HG03066 (cell line): ENCODE measurements around the gene GNG12.

Experiments used
- ATAC-seq: cut with Tn5 transposase; IDR thresholded peaks from one replicate; pipeline ENCODE4 v1.9.1; 2021; ENCODE audit warnings: low read depth; ENCODE audit not compliant: unreplicated experiment

The GNG12 gene

GRCh38 chr1:67832737-67833601, at the start of gene GNG12:
GNG12 (minus strand) TSS chr1:67833467; CDS start chr1:67707686, 125,781 bp downstream.
- no peak for ATAC-seq

DNA sequence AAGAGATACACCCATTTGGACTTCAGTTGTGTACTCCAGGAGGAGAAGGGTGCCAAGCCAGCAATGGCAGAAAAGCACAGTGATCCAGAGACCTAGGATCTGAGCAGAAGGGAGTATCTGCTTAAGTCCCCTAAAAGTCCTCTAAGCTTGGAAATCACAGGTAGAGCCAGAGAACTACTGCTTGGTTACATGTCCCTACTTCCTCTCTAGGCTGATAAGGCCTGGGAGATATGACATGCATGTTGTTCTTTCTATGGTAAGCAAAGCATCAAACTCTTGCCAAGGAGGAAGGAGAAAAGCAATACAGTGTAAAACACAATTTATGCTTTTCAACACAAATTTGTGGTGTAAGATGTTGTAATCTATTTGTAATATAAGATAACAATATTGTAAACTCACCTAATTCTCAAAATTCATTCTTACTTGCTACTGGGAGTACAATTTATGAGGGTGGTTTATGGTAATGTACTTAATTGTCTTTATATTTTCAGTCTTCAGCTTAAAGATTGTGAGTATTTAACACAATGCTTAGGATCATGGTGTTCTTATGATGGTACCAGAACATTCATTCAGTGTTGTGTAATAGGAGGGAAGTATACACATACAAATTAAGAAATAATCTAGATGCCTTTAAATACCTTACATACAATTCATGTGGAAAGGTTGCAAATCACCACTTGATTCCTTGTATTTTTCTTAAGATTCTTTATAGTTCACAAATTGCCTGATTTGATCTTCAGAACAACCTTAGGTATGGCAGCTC, 49.1 kb upstream of the GNG12 start:
- ATAC-seq: no peak

DNA sequence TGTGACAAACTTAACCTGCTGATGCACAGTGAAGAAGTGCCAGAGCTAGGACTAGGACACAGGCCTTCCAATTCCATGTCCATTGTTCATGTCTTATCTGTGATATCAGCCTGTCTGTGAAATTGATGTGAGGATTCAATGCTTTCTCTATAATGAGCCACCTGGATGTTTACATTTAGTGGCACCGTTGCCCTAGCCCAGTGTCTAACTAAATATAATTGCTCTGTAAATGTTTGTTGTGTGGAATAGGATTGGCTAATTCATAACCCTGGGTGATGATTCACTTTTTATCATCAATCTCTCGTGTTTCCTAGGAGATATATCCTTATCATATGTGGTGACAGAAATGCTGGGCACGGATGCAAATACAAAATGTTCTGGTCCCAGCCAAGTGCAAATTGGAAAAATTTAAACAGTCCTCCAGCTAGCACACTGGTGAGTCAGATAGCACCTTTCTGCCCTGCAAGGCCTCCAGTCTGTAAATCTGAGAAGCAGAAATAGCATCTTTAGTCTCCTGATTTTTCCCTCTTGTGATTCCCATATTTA, 46.9 kb upstream of the GNG12 start:
- ATAC-seq: no peak

DNA sequence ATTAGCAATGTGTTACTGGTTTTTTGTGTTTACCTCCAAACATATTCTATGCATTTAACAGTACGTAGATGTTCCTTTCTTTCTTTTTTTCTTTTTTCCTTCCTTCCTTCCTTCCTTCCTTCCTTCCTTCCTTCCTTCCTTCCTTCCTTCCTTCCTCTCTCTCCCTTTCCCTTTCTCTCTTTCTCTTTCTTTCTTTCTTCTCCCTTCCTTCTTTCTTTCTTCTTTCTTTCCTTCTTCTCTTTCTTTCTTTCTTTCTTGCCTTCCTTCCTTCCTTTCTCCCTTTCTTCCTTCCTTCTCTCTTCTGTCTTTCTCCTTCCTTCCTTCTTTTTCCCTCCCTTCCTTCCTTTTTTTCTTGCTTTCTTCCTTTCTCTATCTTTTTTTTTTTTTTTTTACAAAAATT, 46.2 kb upstream of the GNG12 start:
- ATAC-seq: no peak

GRCh38 chr1:67874501-67875111, 41.3 kb upstream of the GNG12 start:
- ATAC-seq: no peak

GRCh38 chr1:67869233-67869632, 36.0 kb upstream of the GNG12 start:
- ATAC-seq: no peak

DNA sequence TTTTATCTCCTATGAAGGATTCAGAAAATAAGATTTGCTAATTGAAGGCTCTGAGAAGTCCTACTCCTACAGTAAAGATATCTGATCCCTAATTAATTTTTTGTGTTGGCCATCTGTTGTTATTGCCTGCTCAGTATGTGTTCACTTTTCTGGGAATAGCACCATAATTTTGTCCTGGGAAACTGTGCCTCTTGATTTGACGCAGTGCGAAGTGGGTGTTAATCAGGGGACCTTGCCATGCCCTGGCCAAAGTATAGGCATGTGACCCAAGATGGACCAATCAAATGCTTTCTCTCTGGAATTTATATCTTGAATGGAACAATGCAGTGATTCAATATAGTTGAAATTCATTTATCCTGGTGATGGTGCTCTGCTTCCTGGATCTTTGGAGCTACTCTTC, 30.4 kb upstream of the GNG12 start:
- ATAC-seq: no peak

DNA sequence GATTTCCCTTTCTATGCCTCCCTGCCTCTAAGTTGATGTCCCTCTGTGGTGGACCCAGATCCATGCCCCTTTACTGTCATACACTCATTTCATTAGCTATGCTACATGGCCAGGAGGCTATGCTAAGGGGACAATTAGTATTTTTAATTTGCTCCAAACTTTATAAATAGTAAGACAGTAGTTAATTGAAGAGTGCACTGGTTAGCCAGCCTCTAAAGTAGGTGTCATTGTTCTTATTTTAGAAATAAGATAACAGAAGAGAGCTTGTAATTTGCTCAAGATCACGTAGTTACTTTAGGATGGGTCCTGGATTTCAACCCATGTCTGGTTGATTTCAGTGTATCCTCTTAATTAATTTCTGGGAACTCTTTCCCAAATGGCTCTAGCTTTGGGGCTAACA, 29.4 kb upstream of the GNG12 start:
- ATAC-seq: no peak

DNA sequence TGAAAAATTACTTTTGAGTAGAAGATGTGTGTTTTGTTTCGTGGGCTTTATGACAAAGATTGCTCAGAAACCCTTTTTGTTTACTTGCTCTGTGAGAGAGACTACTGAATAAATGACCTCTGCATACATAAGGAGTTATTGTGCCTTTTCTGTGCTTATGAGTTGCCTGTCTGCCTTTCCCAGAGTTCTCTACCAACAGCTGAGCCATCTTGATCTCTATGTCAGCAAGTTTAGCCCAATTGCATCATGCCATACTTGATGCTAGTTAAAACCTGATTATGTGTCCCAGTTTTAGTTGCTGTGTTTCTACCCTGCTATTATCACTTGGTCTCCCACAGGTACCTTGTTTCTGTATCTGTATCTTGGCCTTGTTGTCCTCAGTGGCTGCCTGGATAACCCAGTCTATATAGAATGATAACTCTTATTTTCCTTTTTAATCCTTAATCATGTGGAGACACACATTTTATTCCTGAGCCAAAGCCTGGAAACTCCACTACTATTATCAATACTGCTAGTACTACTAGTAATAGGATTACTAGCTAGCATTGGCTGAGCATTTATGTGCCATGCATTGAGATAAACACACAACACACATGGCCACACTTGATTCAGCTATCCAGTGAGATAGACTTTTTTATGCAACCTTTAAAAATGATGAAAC, 28.7 kb upstream of the GNG12 start:
- ATAC-seq: no peak

DNA sequence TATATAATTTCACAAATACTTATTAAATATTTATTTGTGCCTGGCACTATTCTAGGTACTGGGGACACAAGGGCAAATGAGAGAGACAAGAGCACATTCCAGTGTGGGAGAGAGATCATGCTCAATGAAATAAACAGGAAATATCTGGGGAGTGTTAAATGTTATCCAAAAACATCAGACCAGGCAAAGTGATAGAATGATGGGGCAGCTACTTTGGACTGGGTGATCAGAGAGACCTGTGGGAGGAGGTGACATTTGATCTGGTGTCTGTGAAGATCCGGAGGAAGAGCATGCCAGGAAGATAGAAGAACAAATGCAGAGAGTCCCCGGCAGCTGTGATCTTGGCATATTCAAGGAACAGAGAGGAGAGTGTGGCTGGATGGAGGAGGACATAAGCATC, 27.5 kb upstream of the GNG12 start:
- no peak for ATAC-seq

DNA sequence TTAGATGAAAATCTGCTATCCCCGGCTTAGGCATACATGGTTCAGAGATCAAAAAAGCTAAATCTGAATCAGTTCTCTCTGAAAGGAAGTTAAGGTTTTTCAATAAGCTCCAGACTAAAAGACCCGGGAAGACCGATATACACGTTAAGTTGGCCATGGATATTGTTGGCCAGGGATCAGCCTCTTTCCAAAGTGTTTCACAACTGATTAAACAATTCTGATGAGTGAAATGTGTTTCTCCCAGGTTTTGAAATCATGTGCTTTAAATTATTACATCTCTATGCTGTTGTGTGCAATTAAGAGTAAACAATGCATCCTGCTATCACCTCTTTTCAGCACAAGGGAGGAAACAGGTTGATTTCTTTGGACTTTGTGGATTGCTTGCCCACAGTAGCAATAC, 23.7 kb upstream of the GNG12 start:
- ATAC-seq: no peak

DNA sequence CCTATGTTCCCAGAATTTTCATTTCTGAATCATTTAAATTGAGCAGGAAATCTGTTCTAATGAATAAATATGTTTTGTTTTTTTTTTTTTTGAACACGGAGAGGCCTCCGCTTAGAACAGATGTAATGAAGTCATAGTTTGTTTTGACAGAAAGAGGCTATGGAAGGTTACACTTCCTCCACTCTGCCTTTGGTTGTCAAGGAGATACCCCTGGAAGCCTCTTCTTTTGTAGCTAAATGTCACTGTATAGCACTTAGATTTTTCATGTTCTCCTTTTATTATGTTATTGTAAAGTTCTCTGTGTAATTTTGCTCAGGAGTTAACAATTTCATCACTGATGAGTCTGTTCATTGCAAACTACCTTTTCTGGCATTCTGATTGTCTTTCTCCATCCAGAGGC, 22.7 kb upstream of the GNG12 start:
- no peak for ATAC-seq

GRCh38 chr1:67855444-67855843, 22.2 kb upstream of the GNG12 start:
- no peak for ATAC-seq

GRCh38 chr1:67853704-67854103, 20.4 kb upstream of the GNG12 start:
- ATAC-seq: no peak

- no peak for ATAC-seq
These were observed 18.5 kb upstream of the GNG12 start for GRCh38 chr1:67851800-67852199.

DNA sequence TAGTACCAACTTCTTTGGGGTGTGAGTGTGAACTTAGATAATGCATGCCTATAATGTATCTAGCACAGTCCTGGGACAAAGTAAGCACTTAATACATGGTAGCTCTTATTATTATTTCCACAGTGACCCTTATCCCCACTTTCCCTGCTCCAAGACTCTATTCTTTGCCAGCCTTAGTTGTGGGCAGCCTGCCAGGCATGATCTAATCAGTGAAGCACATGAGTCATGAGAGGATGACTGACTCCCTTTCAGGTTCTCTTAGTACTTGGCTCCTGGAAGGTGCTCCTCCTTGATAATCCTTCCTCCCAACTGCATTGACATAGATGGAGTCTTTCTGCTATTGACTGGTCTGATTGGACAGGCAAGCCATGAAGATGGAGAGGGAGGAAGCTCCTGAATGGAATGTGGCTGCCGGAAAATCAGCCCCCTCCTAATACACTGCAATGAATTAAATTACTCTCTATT, 17.4 kb upstream of the GNG12 start:
- ATAC-seq: no peak

DNA sequence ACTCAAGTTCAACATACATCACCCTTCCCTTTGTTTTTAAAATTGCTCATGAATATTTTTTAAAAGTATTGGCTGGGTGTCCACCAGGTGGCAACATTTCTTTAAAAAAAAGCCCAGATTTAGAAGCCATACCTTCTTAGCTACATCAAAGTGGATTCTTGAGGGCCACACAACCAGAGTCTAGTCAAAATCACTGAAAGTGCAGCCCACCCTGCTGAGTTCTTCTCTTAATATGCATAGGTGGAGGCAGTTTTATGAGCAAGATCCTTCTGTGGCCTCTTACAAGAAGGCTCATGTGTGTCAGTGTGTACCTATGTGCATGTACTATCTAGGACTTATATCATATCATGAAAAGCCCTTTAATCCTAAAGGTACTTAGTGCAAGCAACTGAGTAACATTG, 16.9 kb upstream of the GNG12 start:
- no peak for ATAC-seq

GRCh38 chr1:67847466-67847865, 14.2 kb upstream of the GNG12 start:
- ATAC-seq: no peak

- ATAC-seq: no peak
These were observed 13.3 kb upstream of the GNG12 start for GRCh38 chr1:67846538-67846937.

- no peak for ATAC-seq
These were observed 11.7 kb upstream of the GNG12 start for GRCh38 chr1:67844988-67845387.

- ATAC-seq: no peak
These were observed 10.5 kb upstream of the GNG12 start for GRCh38 chr1:67843746-67844145.
